ENCODE measurements around the gene C12orf54. TPM values are rescaled to one million over a fixed set of nuclear protein-coding genes. Genes with fewer than 3 reads are reported as not detected.
"Not testable (repeated sequence)": the region's sequence is repeated elsewhere in the genome, so short reads cannot be mapped to it uniquely, and the experiment has no call there.

Gene C12orf54
- not detected for total RNA-seq
- polyA plus RNA-seq, result not detected
- 0 reads per million in 6 experiments for total RNA-seq

DNA sequence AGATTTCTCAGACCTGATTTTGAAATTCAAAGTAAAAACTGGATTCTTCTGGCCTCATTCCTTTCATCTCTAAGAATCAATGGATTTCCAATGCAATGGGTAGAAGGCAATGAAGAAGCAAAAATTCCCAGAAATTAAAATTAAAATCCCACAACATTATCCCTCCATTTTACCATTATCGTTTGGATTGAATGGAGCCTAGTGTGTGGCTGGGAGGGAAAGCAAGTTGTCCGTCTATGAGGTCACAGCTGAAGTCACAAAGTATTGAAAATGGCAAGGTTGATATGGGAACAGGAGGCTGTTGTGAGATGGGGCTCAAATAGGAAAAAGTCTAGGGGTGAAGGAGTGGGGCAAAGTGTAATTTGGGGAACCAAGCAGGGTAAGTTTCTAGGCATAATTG lies at the start of gene C12orf54:
Gene C12orf54 (plus strand): TSS at position 301 of the 400 bp plus-strand sequence. CDS start 799 bp downstream, outside the sequence.
- POLR2A ChIA-PET, result interaction anchor here (0.7 kb wide), 1 partner anchor 747 kb away, joined by 4 read pairs; no protein-coding TSS in a partner anchor
- peaks cover 2 to 14% (median 4%) of the 10 kb centered on the region in 5 donors for H3K27me3 Mint-ChIP-seq
- no peak for DNase-seq
- no peak within 1 kb of the TSS for H3K4me3 Mint-ChIP-seq
- H3K9me3 Mint-ChIP-seq, result peaks cover 0 to 20% (median 8%) of the 10 kb centered on the region in 9 donors
- ATAC-seq, result no peak
- no peak within 1 kb of the TSS for H3K27ac Mint-ChIP-seq
- H3K36me3 Mint-ChIP-seq, result peaks cover 0 to 9% (median 5%) of the 10 kb centered on the region in 3 donors
- H3K4me1 Mint-ChIP-seq, result peaks cover 0 to 2% (median 1%) of the 10 kb centered on the region in 4 donors

DNA sequence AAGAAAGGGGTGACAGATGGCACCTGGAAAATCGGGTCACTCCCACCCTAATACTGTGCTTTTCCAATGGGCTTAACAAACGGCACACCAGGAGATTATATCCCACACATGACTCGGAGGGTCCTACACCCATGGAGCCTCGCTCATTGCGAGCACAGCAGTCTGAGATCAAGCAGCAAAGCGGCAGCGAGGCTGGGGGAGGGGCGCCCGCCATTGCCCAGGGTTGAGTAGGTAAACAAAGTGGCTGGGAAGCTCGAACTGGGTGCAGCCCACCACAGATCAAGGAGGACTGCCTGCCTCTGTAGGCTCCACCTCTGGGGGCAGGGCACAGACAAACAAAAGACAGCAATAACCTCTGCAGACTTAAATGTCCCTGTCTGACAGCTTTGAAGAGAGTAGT lies 48.3 kb upstream of the C12orf54 start:
- DNase-seq, H3K4me3 Mint-ChIP-seq, POLR2A ChIA-PET, H3K27ac Mint-ChIP-seq, ATAC-seq, H3K4me1 Mint-ChIP-seq: not testable (repeated sequence)
- H3K36me3 Mint-ChIP-seq, result peaks cover 0 to 21% (median 12%) of the 10 kb centered on the region in 3 donors
- H3K27me3 Mint-ChIP-seq, result peaks cover 0 to 12% (median 5%) of the 10 kb centered on the region in 5 donors
- H3K9me3 Mint-ChIP-seq, result peaks cover 4 to 35% (median 15%) of the 10 kb centered on the region in 9 donors

DNA sequence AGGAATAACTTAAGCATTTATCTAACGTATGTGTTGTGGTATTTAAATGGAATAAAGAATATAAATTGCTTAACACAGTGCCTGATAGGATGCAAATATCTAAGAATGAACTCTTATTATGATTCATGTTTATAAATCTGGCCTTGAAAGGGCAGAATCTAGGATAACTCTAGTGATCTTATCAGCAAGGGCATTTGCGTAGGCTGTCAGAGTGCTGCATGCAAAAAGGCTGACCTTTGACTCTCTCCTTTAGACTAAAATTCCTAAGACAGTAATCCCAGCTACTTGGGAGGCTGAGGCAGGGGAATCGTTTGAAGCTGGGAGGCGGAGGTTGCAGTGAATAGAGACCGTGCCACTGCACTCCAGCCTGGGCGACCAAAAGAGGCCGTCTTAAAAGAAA lies 41.2 kb upstream of the C12orf54 start:
- Mint-ChIP-seq H3K4me1 (peaks cover 7 to 10% (median 9%) of the 10 kb centered on the region in 4 donors), H3K36me3 (no peaks in the 10 kb centered on the region), H3K27ac (peak overlapping the region in 1 of 10 donors; percentile 14), H3K9me3 (peaks cover 0 to 8% (median 0%) of the 10 kb centered on the region in 9 donors), H3K4me3 (no peak overlapping the region), H3K27me3 (peaks cover 0 to 1% (median 0%) of the 10 kb centered on the region in 5 donors)
- ATAC-seq, result no peak
- POLR2A ChIA-PET, result no interaction called here
- DNase-seq, result no peak

DNA sequence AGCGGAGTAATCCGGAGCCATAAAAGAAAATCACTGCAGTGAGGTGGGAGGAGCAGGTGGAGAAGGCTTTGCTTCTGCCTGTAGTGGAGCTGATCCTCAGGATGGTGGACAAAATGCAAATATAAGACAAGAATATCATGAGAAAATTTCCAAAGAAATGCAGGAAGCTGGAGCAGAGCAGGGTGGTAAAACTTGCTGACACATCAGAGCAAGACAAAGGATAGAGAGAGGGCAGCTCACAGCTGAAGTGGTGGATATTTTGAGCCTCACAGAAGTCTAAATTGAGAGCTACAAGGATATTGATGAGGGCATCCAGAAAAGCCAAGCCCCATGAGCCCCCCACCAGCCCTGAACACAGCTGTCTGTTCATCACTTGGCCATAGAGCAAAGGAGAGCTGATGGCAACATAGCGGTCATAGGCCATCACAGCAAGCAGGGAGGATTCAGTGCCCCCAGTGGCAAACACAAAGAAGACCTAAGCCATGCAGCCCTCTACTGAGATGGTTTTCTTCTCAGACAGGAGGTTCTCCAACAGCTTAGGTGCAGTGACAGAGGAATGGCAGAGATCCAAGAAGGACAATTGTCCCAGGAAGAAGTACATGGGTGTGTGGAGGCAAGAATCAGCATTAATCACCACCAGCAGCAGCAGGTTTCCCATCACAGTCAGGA lies 40.0 kb upstream of the C12orf54 start:
- H3K36me3 Mint-ChIP-seq, result no peaks in the 10 kb centered on the region
- POLR2A ChIA-PET, result no interaction called here
- no peak overlapping the region for H3K27ac Mint-ChIP-seq
- peaks cover 11 to 20% (median 13%) of the 10 kb centered on the region in 4 donors for H3K4me1 Mint-ChIP-seq
- H3K4me3 Mint-ChIP-seq, result no peak overlapping the region
- ATAC-seq (no peak), DNase-seq (no peak)
- H3K9me3 Mint-ChIP-seq, result peaks cover 0 to 4% (median 0%) of the 10 kb centered on the region in 9 donors
- peaks cover 0 to 1% (median 0%) of the 10 kb centered on the region in 5 donors for H3K27me3 Mint-ChIP-seq

DNA sequence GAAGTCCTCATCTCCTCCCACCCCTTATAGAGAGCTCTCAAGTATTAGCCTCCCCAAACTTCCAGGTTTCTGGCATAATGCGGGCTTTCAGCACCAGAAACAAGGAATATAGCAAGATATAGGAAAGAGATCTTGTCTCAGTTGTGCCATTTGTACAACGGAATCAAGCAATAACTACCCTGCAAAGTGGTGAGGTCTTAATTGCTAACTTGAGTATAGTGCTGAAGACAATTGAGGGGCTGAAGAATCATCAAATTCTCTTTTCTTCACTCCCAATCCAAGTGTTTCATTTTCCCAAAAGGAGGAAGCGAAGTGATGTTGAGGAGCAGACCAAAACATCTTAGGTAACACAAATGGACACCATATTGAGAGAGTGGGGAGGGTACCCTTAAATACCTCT lies 36.8 kb upstream of the C12orf54 start:
- H3K9me3 Mint-ChIP-seq, result peaks cover 0 to 18% (median 8%) of the 10 kb centered on the region in 9 donors
- H3K27ac Mint-ChIP-seq, result peak overlapping the region in 6 of 10 donors; percentile 1 to 56 (median 26)

DNA sequence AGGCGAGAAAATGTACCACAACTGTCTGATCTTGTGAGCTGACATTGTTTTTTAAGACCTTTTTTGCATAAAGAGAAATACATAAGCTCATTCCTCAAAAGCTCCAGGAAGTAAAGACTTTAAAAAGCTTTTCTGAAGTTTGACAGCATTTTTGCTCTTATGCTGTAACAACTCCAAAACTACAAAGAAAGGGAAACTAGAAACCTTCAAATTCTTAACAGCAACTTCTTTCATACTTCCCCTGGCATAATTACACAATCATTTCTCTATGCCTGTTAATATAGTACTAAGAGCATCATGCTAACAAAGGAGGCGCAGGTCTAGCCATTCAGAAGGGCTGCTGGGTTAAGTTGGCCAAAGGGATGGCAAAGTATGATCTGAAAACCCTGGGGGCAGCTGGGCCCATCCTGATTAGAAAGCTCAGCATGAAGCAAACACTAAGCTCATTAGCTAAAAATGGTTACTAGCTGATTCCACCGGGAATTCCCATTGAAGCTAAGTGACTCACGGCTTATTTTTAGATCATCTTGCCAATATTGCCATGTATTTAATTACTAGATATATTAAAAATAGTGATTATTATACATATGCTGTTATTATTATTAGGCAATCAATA lies 36.0 kb upstream of the C12orf54 start:
- H3K4me1 Mint-ChIP-seq, result peaks cover 10 to 22% (median 13%) of the 10 kb centered on the region in 4 donors
- DNase-seq (peak in 2 of 10 donors; percentile 16 to 30), ATAC-seq (peak in 1 of 2 donors; percentile 43)
- H3K36me3 Mint-ChIP-seq, result peaks cover 0 to 21% (median 8%) of the 10 kb centered on the region in 3 donors
- peaks cover 0 to 20% (median 8%) of the 10 kb centered on the region in 9 donors for H3K9me3 Mint-ChIP-seq
- peak overlapping the region in 7 of 10 donors; percentile 1 to 56 (median 22) for H3K27ac Mint-ChIP-seq
- POLR2A ChIA-PET, result interaction anchor here (0.6 kb wide), 1 partner anchor 406 kb away, joined by 4 read pairs; the partner anchor contains the start of gene DDX23
- H3K4me3 Mint-ChIP-seq, result peak overlapping the region in 3 of 10 donors; percentile 3 to 21 (median 7)
- peaks cover 0 to 8% (median 4%) of the 10 kb centered on the region in 5 donors for H3K27me3 Mint-ChIP-seq

More for the DNA sequence above, 36.8 kb upstream of the C12orf54 start:
- DNase-seq, result no peak
- peaks cover 10 to 22% (median 13%) of the 10 kb centered on the region in 4 donors for H3K4me1 Mint-ChIP-seq
- POLR2A ChIA-PET, result no interaction called here
- no peak for ATAC-seq
- peaks cover 0 to 19% (median 8%) of the 10 kb centered on the region in 3 donors for H3K36me3 Mint-ChIP-seq
- peaks cover 0 to 7% (median 4%) of the 10 kb centered on the region in 5 donors for H3K27me3 Mint-ChIP-seq
- peak overlapping the region in 3 of 10 donors; percentile 3 to 21 (median 7) for H3K4me3 Mint-ChIP-seq

DNA sequence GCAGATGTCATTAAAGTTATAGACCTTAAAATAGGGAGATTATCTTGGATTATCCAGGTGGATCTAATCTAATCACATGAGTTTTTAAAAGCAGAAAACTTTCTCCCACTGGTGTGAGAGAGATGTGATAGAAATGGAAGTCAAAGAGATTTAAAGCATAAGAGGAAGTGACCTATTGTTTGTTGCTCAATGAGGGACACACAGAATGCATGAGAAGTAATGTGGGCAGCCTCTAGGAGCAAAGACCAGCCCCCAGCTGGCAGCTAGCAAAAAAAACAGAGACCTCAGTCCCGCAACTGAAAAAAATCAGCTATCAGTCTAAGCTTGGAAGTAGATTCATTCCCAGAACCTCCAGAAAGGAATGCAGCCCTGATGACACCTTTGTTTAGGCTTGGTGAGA lies 34.5 kb upstream of the C12orf54 start:
- ATAC-seq (no peak), DNase-seq (no peak)
- Mint-ChIP-seq H3K27me3 (peaks cover 0 to 8% (median 4%) of the 10 kb centered on the region in 5 donors), H3K36me3 (peaks cover 0 to 21% (median 8%) of the 10 kb centered on the region in 3 donors), H3K4me1 (peaks cover 10 to 22% (median 13%) of the 10 kb centered on the region in 4 donors), H3K27ac (no peak overlapping the region), H3K4me3 (no peak overlapping the region), H3K9me3 (peaks cover 0 to 20% (median 8%) of the 10 kb centered on the region in 9 donors)
- POLR2A ChIA-PET, result no interaction called here

DNA sequence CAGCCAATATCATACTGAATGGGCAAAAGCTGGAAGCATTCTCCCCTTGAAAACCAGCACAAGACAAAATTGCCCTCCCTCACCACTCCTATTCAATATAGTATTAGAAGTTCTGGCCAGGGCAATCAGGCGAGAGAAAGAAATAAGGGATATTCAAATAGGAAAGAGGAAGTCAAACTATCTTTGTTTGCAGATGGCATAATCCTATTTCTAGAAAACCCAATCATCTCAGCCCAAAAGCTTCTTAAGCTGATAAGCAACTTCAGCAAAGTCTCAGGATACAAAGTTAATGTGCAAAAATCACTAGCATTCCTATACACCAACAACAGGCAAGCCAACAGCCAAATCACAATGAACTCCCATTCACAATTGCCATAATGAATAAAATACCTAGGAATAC lies 30.9 kb upstream of the C12orf54 start:
- Mint-ChIP-seq H3K27ac (no peak overlapping the region), H3K9me3 (peaks cover 0 to 20% (median 8%) of the 10 kb centered on the region in 9 donors), H3K4me3 (no peak overlapping the region), H3K36me3 (peaks cover 0 to 21% (median 8%) of the 10 kb centered on the region in 3 donors), H3K27me3 (peaks cover 0 to 8% (median 4%) of the 10 kb centered on the region in 5 donors), H3K4me1 (peaks cover 0 to 9% (median under 1%) of the 10 kb centered on the region in 4 donors)
- DNase-seq (no peak), ATAC-seq (no peak)
- POLR2A ChIA-PET, result no interaction called here

DNA sequence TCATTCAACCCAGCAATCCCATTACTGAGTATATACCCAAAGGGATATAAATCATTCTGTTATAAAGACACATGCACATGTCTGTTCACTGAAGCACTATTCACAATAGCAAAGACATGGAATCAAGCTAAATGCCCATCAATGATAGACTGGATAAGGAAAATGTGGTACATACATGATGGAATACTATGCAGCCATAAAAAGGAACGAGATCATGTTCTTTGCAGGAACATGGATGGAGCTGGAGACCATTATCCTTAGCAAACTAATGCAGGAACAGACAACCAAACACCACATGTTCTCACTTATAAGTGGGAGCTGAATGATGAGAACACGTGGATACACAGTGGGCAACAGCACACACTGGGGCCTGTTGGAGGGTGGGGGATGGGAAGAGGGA lies 29.3 kb upstream of the C12orf54 start:
- DNase-seq, POLR2A ChIA-PET, H3K4me3 Mint-ChIP-seq, H3K27me3 Mint-ChIP-seq, H3K4me1 Mint-ChIP-seq, ATAC-seq: not testable (repeated sequence)
- Mint-ChIP-seq H3K36me3 (peaks cover 0 to 21% (median 8%) of the 10 kb centered on the region in 3 donors), H3K27ac (peak overlapping the region in 3 of 10 donors; percentile 6 to 66 (median 39)), H3K9me3 (peaks cover 0 to 20% (median 8%) of the 10 kb centered on the region in 9 donors)

DNA sequence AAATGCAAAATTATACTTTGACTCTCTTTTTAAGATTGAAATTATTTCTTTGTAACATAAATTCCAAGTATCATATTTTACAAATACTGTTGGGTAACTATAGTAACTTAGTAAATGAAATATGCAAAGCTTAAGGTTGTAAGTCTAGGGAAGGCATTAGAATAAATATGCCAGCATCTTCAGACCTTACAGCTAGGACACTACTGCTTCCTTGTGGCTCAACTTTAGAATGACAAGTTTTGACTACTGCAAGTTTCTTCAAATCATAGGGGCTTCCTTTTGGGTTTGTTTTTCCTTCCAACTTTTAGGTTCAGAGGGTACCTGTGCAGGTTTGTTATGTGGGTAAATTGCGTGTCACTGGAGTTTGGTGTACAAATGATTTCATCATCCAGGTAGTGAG lies 27.6 kb upstream of the C12orf54 start:
- peaks cover 0 to 11% (median 7%) of the 10 kb centered on the region in 9 donors for H3K9me3 Mint-ChIP-seq
- peaks cover 10 to 24% (median 13%) of the 10 kb centered on the region in 5 donors for H3K27me3 Mint-ChIP-seq
- H3K4me1 Mint-ChIP-seq, result no peaks in the 10 kb centered on the region
- H3K36me3 Mint-ChIP-seq, result peaks cover 0 to 11% (median 6%) of the 10 kb centered on the region in 3 donors
- ATAC-seq (peak; percentile 66 to 67), DNase-seq (peak in 5 of 10 donors; percentile 2 to 49 (median 21))
- H3K4me3 Mint-ChIP-seq, result no peak overlapping the region
- POLR2A ChIA-PET, result interaction anchor here (0.8 kb wide), 1 partner anchor 255 kb away, joined by 4 read pairs; no protein-coding TSS in a partner anchor
- H3K27ac Mint-ChIP-seq, result peak overlapping the region in 1 of 10 donors; percentile 39

DNA sequence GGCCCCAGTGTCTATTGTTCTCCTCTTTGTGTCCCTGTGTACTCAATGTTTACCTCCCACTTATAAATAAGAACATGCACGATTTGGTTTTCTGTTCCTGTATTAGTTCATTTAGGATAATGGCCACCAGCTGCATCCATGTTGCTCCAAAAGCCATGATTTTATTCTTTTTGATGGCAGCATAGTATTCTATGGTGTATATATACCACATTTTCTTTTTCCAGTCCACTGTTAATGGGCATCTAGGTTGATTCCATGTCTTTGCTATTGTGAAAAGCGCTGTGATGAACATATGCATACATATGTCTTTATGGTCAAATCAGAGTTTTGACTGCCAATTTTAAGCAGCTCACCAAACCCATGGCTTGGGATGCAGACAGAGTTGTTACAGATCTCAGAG lies 27.2 kb upstream of the C12orf54 start:
- peaks cover 10 to 24% (median 11%) of the 10 kb centered on the region in 5 donors for H3K27me3 Mint-ChIP-seq
- no peak overlapping the region for H3K27ac Mint-ChIP-seq
- ATAC-seq (no peak), DNase-seq (no peak)
- peaks cover 0 to 6% (median 3%) of the 10 kb centered on the region in 9 donors for H3K9me3 Mint-ChIP-seq
- POLR2A ChIA-PET, result interaction anchor here (0.8 kb wide), 1 partner anchor 255 kb away, joined by 4 read pairs; no protein-coding TSS in a partner anchor
- H3K4me3 Mint-ChIP-seq, result no peak overlapping the region
- peaks cover 0 to 7% (median 3%) of the 10 kb centered on the region in 3 donors for H3K36me3 Mint-ChIP-seq
- H3K4me1 Mint-ChIP-seq, result no peaks in the 10 kb centered on the region

DNA sequence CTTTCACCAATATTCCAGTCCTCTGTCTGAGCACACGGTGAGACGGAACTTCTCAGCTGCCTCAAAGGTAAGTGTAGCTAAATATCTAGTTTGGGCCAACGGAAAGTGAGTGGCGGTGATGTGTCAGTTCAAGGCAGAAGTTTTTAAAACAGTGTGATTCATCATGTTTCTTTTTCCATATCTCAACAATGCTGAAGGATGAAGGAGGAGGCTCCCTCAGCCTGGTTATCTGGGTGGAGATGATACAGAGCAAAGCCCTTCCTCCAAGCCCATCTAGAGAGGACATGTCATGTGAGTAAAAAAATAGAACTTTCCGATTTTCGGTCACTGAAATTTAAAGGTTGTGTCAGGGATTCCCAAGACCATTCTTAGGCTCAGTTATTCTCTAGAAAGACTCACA lies 23.0 kb upstream of the C12orf54 start:
- Mint-ChIP-seq H3K4me1 (no peaks in the 10 kb centered on the region), H3K27me3 (peaks cover 10 to 25% (median 12%) of the 10 kb centered on the region in 5 donors), H3K9me3 (peaks cover 0 to 3% (median 0%) of the 10 kb centered on the region in 9 donors)

More for the DNA sequence above, 23.0 kb upstream of the C12orf54 start:
- no peak for DNase-seq
- no peak overlapping the region for H3K4me3 Mint-ChIP-seq
- POLR2A ChIA-PET, result no interaction called here
- peaks cover 0 to 5% (median 0%) of the 10 kb centered on the region in 3 donors for H3K36me3 Mint-ChIP-seq
- ATAC-seq, result no peak
- H3K27ac Mint-ChIP-seq, result no peak overlapping the region
